ENCODE measurements around the gene PSAPL1.

GRCh38 chr4:7429069-7429416 lies 5.7 kb downstream of the PSAPL1 start:
- TF ChIP-seq GATAD2A (IDR thresholded peaks at IDR 0.05) (no peak), YY1 (IDR thresholded peaks at IDR 0.05; ENCODE audit: borderline replicate concordance in 1 of 3, control insufficient read depth in 1 of 3, extremely low read depth in 1 of 3, insufficient read depth in 3 of 3, insufficient read length in 1 of 3, insufficient replicate concordance in 2 of 3, low read depth in 1 of 3, low read length in 2 of 3) (no peak), TCF3 (CRISPR knock-in tag; IDR thresholded peaks at IDR 0.05) (no peak), ZNF140 (CRISPR knock-in tag; IDR thresholded peaks at IDR 0.05) (no peak), TARDBP (IDR thresholded peaks at IDR 0.05) (no peak)
